ENCODE measurements around the gene SLC8A1.

SLC8A1 gene

DNA sequence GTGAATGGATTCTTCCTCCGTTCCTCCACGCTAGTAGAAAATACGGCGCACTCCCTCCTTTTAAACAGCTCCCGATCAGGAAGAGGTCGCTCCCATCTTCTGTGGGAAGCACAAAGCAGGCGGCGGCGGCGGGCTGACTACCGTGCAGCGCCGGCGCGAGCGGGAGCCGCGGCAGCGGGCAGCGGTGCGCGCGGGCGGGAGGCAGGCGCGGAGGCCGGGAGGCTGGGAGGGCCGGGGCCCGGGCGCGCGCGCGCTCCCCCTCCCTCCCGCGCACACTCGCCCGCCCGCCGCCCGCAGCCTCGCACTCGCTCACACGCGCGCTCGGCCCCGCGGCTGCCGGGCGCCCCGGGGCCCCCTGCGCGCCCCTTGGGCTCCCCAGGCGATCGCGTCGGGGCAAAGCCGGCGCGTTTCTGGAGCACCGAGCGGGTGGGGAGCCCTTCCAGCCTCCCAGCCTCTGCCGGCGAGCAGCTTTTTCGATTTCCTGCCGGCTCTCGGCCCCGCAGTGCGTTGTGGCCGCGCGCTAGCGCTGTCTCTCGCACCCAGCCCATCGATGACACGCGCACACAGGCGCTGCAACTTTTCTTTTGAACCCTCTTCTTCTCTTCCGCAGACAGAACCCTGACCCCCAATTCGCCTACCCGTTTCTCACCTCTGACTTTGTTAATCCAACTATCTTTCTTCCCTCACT, at the start of gene SLC8A1:
Gene SLC8A1, minus strand, starts transcription at position 173 of the 688 bp plus-strand sequence.
- peak in 13 of 56 donors; percentile 20 to 57 (median 50) for DNase-seq

GRCh38 chr2:40499437-40499836, 47.5 kb upstream of the SLC8A1 start:
- DNase-seq, result no peak

GRCh38 chr2:40497251-40497859, 45.5 kb upstream of the SLC8A1 start:
- no peak for DNase-seq

GRCh38 chr2:40489678-40489960, 37.7 kb upstream of the SLC8A1 start:
- no peak for DNase-seq

DNA sequence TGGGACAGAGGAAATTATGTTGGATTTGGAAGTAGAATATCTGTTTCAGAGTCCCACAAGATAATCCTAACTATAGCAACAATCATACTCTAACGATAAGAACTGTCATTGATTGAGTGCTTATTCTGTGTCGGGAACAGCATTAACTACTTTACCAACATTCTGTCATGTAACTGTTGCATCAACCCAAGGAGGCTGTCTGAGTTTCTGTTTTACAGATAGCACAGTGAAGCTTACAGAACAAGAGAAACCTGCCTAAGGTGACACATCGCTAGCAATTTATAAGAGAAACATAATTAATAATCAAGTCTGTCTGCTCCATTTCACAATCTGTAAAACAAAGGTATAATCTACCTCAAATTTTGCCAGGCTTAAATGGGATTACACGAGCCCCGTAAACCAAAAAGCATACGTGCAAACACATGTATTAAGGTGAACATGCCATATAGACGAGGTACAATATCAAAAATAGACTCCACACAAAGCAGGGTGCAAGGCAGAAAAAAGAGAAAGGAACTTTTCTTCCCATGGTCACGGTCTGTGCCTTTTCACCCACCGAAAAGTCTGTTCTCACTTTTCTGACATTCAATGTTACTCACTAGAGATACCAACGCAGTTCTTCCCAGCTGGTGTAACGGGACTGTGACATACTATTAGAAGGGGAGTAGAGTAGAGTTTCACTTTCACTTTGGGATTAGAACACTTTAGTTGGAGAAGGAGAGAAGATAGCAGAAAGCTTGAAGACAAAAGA, 37.2 kb upstream of the SLC8A1 start:
- DNase-seq, result no peak

DNA sequence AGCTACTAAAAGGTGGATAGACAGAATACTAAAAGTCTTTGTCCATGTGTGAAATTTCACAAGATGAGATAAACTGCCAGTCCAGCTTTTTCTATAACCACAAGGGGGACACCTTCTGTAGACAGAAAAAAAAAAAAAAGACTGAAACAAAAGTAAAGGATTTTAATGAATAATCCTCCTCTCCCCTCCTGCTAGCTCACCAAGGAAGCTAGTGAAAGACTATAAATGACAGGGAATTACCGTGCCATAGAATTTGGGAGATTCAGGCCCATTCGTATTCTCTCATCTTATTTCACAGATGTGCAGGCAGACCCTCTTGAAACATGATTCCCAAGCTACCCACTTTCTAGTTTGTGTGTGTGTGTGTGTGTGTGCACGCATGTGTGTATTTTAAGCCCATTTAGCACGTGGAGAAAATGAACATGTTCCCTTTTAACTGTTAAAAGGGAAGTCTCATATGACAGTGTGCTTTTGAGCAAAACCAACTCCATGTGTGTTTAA, 36.3 kb upstream of the SLC8A1 start:
- DNase-seq, result no peak

- DNase-seq, result peak in 2 of 56 donors; percentile 1 to 13
These were observed 35.7 kb upstream of the SLC8A1 start for GRCh38 chr2:40487602-40488001.

DNA sequence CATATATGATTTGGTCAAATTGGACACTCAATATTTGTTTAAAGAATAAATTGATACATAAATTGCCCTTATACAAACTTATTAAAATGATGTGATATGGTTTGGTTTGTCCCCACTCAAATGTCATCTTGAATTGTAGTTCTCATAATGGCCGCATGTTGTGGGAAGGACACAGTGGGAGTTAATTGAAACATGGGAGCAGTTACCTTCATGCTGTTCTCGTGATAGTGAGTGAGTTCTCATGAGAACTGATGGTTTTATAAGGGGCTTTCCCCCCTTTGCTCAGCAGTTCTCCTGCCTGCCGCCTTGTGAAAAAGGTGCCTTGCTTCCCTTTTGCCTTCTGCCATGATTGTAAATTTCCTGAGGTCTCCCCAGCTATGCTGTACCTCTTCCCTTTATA, 34.0 kb upstream of the SLC8A1 start:
- no peak for DNase-seq

GRCh38 chr2:40485318-40485717, 33.4 kb upstream of the SLC8A1 start:
- DNase-seq, result no peak

- DNase-seq, result no peak
These were observed 31.8 kb upstream of the SLC8A1 start for GRCh38 chr2:40483549-40484243.

DNA sequence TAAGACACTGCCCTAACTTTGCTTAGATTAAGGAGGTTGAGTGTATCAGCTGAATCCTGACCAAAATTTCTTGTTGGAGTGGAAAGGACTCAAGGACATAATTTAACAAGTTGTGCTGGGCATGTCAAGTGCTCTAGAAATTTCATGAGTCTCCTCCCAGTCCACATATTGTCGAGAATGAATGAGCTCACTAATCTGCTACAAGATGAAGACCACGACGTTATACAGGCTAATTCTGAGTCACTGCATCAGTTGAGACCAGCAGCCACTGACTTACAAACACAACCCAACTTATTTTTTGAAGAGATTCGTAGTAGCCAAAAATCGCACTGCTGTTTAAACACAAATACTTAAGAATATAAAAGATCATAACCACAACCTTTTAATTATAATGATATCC, 28.7 kb upstream of the SLC8A1 start:
- DNase-seq, result no peak

- no peak for DNase-seq
These were observed 28.2 kb upstream of the SLC8A1 start for GRCh38 chr2:40480073-40480472.

- DNase-seq, result no peak
These were observed 25.5 kb upstream of the SLC8A1 start for GRCh38 chr2:40477361-40477760.

DNA sequence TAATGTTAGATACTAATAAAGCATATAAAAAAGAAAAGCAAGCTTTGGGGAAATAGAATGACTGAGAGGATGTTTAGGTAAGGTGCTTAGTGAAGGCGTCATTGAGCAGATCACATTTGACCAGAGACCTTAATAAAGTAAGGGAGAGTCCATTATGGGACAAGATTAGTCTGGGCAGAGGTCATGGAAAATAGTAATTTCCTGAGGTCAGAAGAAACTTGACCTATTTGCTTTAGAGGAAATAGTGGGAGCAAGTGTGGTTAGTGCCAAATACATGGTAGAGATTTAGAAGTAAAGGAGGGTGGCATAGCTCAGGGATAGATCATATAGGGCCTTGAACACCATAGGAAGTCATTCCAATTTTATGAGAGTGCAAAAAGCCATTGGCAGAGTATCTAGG, 24.5 kb upstream of the SLC8A1 start:
- DNase-seq, result no peak

GRCh38 chr2:40474306-40474705, 22.4 kb upstream of the SLC8A1 start:
- no peak for DNase-seq

DNA sequence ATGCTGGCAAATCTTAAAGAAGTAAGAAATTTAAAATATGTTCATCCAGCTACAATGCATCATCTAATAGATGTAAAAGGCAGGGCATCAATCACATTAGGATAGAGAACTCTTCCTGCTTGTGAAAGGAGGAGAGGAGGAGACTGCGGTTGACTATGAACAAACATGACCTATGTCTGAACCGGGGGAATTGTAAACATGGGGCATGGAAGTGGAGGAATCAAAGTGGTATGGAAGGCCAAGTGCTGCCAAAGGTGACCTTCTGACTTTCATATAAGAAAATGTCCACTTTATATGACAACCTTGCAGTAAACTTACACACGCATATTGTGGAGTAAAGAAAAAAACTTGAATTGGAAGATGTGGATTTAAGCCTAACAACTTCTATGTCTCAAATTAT, 20.0 kb upstream of the SLC8A1 start:
- DNase-seq, result no peak

GRCh38 chr2:40470822-40471813, 19.2 kb upstream of the SLC8A1 start:
- no peak for DNase-seq

- DNase-seq, result no peak
These were observed 15.2 kb upstream of the SLC8A1 start for GRCh38 chr2:40466935-40467572.

DNA sequence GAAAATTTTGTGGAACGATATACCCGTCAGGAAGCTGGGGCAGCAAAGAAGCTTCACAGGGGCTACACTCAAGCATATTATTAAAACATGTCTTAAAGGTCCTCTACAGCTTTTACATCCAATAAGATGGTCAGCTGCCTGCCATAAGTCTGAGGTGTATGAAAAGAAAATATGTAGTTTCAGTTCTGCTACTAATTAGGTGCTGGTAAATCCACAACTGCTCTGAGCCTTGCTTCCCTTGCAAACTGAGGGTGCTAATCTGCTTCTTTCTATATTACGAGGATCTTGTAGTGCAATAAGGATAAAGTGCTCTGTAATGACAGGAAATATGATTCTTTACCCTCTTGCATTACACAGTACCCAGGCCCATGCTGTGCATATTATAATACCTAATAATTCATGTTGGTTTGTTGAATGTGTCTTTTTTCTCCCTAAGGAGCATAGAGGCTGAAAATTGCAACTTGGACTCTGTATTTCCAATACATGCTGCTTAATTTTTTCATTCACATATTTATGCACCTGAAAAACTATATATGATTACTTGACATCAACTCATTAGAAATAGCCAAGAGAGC, 14.5 kb upstream of the SLC8A1 start:
- no peak for DNase-seq

DNA sequence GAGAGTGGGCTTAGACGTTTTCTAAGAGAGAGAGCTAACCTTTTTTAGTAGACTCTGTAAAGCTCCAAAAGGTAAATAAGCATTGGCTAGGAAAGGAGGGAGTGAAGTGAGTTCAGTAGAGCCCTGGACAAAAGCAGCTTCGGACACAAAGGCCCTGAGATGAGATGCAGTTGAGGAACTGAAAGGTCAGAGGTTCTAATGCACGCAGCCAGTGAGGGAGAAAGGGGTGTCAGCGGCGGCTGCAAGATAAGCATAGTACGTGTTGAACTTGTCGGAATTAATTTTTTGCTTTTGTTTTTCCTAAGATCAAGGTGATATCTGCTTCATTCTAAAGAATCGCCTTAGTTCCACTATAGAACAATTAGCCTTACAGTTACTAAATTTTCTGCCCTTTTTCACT, 11.2 kb upstream of the SLC8A1 start:
- no peak for DNase-seq

Data from nucleus accumbens (tissue), 56 donors.